ENCODE data around the gene PIAS4.

PIAS4 gene

DNA sequence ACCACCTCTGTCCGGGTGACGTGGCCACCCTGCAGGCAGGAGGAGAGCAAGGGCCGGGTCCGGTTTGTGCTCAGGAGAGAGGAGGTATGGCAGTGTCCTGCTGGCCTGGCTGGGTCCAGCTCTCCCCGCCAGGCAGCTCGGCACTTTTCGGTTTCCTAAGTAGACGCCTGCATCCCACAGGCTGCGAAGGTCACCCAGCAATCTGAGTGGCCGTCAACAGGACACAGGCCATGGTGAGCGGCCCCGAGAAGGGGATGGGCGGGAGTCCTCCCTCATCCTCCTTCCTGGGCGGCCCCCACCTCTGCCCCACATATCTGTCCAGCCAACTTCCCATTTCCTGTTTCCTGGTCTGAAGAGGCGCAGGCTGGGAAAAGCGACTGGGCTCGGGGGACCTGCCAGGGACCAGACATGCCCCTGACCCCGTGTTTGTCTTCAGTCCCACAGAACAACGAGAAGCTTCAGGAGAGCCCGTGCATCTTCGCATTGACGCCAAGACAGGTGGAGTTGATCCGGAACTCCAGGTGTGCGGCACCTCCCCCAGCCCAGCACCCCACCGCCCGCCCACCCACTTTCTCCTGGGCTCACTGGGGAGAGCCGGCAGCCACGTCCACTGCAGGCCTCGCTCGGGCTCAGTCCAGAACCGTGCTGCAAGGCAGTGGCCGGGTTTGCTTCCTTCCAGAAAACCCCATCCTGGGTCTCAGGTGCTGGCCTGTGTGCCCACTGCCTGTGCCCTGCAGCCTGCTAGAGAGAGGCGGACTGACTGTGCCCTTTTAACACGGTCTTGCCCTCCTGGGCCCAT, 16.3 kb downstream of the PIAS4 start:
- DNase-seq (ENCODE audit: low read depth in 2 of 2) = no peak

DNA sequence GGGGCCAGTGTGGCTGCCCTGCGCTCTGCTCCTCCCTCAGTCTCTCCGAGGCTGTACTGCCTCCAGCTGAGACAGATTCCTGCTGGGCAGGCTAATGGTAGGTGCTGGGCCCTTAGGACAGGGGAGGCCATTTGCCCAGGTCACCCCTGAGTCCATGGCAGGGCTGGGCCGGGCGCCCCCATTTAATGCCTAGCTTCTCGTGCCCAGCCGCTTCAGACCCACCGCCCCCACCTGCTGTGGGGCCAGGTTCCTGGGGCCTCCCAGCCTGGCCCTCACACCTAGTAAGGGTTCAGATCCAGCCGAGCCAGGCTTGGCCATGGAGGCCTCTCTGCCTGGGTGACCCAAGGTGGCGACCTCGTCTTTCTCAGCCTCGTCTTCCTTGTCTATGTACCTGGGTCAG, 17.8 kb downstream of the PIAS4 start:
- no peak for DNase-seq (ENCODE audit: low read depth in 2 of 2)

DNA sequence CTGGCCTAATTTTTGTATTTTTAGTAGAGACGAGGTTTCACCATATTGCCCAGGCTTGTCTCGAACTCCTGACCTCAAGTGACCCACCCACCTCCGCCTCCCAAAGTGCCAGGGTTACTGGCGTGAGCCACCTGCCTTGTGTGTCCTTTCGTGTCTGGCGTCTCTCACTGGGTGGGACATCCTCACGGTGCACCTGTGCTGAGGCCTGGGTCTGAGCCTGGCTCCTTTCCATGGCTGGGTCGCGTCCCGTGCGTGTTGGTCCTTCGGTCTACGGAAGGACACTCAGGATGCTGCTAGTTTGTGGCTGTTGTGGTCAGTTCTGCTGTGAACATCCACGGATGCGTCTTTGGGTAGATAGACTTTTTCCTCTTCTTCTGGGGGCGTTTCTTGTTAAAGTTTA, 19.6 kb downstream of the PIAS4 start:
- DNase-seq (ENCODE audit: low read depth in 2 of 2) = no peak

DNA sequence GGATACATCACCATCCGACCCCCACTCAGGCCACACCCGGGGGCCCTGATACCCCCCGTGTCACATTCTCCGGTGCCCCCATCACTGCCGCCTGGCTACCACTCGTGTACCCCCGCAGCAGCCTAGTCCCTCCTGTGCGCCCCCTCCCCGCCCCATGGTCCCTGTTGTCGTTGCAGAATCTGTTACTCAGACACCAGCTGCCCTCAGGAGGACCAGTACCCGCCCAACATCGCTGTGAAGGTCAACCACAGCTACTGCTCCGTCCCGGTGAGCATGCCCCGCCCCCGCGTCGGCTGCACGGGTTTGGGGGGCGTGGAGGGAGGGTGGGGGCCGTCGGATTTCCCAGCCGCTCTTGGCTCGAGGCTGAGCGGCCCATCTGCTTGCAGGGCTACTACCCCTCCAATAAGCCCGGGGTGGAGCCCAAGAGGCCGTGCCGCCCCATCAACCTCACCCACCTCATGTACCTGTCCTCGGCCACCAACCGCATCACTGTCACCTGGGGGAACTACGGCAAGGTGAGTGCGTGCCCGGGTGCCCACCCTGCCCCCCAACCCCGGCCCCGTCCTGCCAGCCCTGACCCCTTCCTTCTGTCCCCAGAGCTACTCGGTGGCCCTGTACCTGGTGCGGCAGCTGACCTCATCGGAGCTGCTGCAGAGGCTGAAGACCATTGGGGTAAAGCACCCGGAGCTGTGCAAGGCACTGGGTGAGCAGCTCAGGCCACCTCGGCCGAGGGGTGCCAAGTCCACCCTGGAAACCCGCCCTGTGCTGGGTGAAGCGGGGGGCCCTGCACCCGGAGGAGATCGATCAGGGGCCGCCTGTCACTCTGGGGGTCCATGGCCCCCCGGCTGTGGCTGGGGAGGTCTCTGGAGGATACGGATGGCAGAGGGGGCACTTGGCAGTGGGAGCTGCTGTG, 21.1 kb downstream of the PIAS4 start:
- DNase-seq (ENCODE audit: low read depth in 2 of 2) = no peak

DNA sequence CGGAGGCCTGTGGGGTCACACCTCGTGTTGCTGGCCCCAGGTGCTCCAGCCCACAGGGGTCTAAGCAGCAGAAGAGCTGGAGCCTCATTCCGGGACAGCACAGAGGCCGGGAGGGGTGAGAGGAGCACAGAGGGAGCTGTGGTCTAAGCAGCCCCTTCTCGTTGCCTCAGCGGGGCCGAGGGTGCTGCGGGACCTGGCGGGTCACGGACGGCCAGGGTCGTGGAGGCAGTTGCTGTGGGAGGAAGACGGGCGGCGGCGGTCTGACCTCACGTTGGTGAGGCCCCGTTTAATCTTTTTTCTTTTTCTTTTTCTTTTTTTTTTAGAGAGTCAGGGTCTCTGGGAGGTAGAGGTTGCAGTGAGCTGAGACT, 21.7 kb downstream of the PIAS4 start:
- no peak for DNase-seq (ENCODE audit: low read depth in 2 of 2)

DNA sequence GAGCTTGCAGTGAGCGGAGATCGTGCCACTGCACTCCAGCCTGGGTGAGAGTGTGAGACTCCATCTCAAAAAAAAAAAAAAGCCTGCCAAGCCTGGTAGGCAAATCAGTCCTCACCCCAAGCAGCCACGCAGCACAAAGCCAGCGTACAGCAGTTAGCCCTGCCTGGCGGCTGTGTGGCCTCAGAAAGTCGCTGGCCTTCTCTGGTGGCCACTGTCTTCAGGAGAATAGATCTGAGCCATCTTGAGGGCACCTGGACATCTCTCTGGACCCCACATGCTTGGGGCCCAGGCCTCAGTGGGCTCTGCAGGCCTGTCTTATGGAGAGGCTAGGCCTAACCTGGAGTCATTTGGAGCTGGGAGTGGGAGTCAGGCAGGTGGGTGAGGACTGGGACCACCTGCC, 23.0 kb downstream of the PIAS4 start:
- DNase-seq (ENCODE audit: low read depth in 2 of 2) = no peak

DNA sequence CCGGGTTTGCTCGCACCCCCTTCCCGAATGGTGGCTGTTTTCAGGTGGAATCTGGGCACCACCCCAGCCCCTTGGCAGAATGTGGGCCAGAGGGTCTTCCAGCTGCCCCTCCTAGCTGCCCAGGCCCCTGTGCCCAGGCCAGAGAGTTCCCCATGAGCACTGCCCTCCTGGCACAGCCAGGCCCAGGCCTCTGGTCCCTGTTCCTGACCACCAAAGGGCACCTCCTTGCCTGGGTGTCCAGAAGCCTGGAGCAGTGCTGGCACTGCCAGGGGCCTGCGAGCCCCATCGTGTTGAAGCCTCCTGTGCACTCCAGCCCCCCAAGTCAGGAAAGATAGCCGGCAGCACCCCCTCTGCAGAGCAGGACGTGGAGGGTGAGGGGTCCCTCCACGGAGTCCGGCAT, 23.4 kb downstream of the PIAS4 start:
- DNase-seq (ENCODE audit: low read depth in 2 of 2) = no peak

DNA sequence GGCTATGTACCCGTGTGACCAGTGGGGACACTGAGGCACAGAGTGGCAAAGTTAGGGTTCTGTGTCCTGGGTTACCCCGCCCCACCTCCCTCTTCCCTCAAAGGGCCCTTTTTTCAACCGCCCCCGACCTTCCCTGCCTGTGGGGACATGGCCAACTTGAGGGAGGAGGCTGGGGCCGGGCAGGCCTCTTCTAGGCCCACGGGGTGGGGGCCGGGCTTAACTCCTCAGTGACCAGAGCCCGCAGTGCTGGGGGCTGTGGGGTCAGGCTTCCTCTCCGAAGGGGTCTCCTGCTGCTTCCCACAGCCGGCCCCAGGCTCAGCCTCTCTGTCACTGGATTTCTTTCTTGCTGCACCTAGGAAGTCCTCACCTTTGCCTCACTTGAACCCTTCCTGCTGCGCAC, 23.9 kb downstream of the PIAS4 start:
- no peak for DNase-seq (ENCODE audit: low read depth in 2 of 2)

DNA sequence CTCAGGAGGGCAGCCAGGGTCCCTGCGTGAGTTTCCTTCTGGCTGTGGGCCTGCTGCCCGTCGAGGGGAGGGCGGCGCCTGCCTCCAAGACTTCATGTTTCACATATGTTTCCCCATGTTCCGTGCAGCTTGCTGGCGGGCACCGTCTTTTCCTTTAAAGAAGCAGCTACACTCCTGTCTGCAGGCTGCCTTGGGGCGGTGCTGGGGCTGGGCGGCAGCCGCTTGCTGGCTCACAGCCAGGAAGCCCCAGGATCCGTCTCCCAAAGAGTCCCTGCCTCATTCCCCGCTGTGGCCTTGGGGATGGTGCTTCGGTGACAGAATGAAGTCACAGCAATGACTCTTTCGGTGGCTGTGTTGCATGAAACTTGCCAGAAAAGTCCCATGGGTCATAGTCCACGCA, 24.9 kb downstream of the PIAS4 start:
- DNase-seq (ENCODE audit: low read depth in 2 of 2) = no peak

DNA sequence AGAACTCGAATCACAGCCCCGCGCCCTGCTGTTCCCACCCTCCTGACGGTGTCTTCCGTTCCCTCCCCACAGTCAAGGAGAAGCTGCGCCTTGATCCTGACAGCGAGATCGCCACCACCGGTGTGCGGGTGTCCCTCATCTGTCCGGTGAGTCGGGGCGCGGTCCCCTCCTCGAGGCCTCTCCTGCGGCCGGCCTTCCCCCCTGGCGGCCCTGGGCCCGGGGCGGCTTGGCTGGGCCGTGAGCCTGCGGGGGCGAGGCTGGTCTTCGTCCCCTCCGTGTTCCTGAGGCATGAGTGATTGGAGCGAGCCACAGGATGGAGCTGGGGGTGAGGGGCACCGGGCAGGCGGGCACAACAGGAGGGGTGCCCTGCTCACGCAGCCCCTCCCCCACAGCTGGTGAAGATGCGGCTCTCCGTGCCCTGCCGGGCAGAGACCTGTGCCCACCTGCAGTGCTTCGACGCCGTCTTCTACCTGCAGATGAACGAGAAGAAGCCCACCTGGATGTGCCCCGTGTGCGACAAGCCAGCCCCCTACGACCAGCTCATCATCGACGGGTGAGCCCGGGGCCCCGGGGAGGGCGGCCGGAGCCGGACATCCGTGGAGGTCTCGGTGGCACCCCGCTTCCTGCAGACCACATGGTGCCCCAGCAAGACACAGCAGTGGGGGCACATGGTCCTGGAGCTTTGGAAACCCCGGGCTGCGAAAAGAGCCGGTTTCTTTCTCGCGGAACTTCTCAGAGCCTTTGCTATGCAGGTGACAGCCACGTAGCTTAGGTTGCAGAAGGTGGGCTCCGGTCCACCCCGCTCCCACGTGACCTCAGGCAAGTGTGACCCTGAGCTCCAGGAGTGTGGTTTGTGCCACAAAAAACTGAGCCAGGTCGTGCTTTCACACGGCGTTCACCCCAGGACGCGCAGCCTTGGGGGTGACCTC, 25.8 kb downstream of the PIAS4 start:
- DNase-seq (ENCODE audit: low read depth in 2 of 2) = no peak

DNA sequence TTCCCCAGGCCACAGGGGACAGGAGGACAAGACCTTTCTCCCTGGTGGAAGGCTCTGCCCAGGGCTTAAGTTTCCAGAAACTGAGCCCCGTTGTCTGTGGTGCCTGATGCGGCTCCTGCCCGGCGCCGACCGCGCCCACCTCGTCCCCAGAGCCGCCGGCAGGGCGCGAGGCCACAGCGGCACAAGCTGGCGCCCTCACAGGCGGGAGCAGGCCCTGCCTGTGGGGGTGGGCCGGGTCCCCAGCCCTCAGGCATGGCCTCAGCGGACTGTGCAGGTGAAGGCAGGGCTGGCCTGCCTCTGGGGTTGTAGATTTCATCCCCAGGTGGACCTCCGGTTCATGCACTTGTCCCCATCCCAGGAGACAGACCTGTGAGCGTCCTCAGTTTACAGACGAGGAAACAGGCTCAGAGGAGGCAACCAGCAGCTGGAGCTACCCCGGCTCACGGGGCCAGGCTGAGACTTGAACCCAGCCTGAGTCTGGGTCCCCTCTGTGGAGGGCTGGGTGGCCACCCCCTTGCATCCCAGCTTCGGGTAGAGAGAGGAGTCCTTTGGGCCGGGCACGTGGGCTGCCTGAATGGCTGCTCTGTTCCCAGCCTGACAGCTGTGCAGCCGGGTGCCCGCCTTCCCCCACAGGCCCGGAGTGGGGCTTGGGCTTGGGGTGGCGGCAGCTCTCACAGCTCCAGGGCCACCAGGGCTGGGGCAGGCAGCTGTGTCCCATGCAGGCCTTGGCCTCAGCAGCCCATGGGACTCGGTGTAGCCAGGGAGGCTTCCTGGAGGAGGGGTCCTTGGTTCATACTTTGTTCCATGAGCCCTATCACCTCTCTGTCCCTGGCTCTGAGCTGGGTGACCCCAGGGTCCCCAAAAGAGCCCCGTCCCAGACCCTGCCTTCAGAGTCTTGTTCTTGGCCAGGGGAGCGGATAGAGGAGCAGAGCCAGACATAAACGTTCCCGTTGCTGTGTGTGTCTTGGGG, 26.8 kb downstream of the PIAS4 start:
- no peak for DNase-seq (ENCODE audit: low read depth in 2 of 2)

DNA sequence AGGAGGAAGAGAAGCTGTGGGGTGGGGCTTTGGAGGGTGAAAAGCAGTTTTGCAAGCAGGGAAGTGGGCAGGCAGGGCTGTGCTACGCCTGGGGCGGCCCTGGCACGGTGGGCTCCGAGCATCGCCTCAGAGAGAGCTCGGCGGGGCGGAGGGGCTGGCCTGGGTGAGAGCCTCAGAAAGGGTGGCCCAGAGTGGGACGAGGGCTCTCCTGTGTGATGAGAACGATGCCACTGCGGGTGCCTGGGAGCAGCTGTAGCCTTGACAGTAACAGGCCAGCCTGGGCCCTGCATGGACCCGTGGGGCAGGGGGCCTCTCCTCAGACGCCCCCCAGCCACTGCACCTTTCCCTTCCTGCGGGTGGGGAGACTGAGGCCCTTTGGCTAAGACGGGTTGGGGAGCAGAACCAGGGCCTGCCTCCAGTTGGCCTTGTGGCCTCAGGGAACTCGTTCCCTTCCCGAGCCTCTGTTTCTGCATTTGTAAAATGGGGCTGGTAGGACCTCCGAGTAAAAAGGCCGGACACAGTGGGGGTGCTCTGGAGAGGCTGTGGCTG, 27.6 kb downstream of the PIAS4 start:
- DNase-seq (ENCODE audit: low read depth in 2 of 2) = no peak

DNA sequence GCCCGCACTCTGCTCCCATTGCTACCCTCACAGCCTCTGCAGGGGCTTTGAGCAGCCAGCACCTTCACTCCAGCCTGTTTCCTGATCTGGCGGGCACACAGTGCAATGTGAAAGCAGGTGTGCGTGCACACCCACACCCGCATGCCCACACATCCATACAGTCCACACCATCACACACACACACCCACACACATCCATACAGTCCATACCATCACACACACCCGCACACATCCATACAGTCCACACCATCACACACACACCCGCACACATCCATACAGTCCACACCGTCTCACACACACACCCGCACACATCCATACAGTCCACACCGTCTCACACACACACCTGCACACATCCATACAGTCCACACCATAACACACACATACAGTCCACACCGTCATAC, 28.0 kb downstream of the PIAS4 start:
- DNase-seq (ENCODE audit: low read depth in 2 of 2) = no peak

DNA sequence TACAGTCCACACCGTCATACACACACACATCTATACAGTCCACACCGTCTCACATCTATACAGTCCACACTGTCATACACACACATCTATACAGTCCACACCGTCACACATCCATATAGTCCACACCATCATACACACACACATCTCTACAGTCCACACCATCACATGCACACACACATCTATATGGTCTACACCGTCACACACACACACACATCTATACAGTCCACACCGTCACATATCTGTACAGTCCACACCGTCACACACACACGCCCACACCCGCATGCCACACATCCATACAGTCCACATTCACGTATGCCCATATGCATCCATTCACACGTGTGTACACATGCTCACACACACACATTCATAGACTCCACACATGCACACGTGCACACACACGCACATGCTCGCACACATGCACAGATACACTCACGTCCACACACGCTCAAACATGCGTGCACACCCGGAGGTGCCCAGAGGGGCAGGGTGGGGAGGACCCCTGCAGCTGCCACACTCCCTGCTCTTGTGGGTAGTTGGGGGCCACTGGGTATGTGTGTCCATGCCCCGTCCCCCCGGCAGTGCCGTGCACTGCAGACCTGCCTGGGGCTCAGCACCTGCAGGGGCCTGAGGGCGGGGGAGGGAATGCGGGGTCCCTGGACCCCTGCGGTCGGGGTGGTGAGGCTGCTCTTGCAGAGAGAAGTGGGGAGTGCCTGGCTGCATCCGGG, 29.2 kb downstream of the PIAS4 start:
- no peak for DNase-seq (ENCODE audit: low read depth in 2 of 2)

DNA sequence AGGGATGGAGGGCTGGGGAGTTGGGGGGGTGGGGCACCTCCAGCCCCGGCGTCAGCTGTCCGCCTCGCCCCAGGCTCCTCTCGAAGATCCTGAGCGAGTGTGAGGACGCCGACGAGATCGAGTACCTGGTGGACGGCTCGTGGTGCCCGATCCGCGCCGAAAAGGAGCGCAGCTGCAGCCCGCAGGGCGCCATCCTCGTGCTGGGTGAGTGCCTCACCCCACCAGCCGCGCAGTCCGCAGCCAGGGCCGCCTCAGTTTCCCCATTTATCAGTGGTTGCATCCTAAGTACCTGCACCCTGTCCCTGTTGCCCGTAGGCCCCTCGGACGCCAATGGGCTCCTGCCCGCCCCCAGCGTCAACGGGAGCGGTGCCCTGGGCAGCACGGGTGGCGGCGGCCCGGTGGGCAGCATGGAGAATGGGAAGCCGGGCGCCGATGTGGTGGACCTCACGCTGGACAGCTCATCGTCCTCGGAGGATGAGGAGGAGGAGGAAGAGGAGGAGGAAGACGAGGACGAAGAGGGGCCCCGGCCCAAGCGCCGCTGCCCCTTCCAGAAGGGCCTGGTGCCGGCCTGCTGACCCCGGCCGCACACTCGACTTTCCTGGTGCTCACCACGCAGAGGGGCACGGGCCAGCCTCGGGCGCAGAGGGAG, 29.9 kb downstream of the PIAS4 start:
- DNase-seq (ENCODE audit: low read depth in 2 of 2) = no peak

DNA sequence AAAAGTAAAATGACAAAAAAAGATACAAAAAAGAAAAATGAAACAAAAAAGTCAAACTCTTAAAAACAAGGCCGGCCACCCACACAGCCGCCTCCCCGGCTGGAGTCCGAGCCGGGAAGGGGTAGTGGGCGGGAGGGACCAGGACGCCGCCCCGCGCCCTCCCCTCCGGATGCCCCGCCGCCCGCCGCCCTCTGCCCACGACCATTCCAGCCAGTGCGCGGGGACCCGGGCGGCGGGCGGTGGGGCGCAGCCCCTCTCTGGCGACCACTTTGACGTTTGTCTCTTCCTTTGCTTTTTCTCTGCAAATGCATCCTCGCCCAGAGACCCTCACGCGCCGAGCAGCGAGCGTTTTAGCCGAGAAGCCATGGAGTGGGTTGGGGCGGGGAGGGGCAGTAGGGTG, 30.5 kb downstream of the PIAS4 start:
- DNase-seq (ENCODE audit: low read depth in 2 of 2) = no peak

DNA sequence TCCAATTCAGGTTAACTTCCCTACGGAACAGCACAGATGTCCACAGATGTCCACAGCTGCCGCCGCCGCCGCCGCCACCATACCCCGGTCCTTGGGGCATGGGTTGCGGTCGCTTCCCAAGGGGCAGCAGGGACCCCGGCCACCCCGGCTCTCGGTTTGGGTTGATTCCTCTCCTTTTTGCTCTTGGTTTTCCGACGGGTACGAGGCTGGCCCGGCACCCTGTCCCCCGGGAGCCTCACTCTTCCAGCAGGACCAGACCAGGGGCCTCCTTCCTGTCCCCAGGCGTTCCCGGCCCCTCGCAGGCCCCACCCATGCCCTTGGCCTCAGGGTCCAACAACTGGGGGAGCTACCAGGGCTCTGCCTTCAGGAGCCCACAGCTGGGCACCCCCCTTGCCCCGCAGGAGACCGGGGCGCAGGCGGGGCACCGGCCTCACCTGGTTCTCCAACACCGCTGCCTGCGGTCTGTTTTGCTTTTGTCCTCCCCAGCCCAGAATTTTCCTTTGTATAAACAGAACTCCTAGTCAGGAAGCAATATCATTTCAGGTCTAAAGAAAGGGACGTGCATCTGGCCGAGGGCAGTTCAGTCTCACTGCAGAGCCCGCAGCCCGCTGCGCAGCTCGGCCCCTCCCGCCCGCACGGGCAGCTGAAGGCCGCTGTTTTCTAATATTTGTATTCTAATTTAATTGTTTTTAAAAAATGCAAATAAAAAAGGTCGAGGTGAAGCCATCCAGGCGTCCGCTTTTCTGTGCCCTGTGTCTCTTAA, 31.3 kb downstream of the PIAS4 start:
- DNase-seq (ENCODE audit: low read depth in 2 of 2) = no peak

DNA sequence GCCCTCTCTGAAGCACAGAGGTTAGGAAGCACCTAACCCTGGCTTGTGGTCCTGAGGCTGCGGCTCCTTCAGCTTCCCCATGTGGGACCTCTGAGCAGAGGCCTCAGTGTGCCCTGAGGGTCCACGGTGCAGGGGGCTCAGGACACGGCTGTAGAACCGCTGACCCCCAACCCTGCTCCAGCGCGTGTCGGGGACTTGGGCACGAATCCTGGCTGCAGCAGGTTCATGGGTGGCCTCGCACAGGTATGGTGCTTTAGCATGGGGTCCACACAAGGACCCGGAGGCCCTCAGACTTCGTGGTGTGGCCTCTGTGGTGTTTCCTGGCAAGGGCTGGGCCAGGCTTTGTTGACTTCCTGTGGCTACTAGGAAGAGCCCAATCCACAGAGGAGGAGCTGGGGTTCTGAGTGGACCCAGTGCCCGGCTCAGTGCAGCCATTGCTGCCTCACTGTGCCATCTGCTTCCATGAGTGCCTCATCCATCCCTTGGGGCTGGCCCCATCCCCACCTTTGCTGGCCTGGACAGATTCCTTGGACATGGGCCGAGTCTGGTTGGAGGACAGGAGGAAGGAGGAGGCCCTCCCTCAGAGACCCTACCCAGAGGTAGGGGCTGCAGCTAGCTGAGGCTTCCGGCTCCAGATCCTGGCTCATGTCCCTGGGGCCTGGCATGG, 34.7 kb downstream of the PIAS4 start:
- DNase-seq (ENCODE audit: low read depth in 2 of 2) = no peak
